Measurements from ENCODE around the gene PBXIP1.

DNA sequence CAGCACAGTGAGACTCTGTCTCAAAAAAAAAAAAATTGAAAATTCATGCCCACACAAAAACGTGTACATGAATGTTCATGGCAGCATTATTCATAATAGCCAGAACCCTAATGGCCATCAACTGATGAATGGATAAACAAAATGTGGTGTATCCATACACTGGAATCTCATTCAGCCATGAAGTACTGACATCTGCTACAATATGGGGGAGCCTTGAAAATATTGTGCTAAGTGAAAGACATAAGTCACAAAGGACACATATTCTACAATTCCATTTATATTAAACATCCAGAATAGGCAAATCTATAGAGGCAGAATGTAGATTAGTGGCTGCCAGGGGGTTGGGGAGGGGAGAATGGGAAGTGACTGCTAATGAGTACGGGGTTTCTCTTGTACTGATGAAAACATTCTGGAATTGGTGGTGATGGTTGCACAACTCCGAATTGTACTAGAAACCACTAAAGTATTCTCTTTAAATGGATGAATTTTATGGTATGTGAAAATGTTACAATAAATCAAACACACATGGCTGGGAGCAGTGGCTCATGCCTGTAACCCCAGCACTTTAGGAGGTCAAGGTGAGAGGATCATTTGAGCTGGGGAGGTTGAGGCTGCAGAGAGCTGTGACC, 52.8 kb downstream of the PBXIP1 start:
- no peak for TF ChIP-seq SMAD5 (IDR thresholded peaks at IDR 0.05; ENCODE audit: low read depth)
- TF ChIP-seq SPI1 (IDR thresholded peaks at IDR 0.05; ENCODE audit: borderline replicate concordance, insufficient read depth, low read depth, low read length), result no peak
- TF ChIP-seq, protein P1, sequence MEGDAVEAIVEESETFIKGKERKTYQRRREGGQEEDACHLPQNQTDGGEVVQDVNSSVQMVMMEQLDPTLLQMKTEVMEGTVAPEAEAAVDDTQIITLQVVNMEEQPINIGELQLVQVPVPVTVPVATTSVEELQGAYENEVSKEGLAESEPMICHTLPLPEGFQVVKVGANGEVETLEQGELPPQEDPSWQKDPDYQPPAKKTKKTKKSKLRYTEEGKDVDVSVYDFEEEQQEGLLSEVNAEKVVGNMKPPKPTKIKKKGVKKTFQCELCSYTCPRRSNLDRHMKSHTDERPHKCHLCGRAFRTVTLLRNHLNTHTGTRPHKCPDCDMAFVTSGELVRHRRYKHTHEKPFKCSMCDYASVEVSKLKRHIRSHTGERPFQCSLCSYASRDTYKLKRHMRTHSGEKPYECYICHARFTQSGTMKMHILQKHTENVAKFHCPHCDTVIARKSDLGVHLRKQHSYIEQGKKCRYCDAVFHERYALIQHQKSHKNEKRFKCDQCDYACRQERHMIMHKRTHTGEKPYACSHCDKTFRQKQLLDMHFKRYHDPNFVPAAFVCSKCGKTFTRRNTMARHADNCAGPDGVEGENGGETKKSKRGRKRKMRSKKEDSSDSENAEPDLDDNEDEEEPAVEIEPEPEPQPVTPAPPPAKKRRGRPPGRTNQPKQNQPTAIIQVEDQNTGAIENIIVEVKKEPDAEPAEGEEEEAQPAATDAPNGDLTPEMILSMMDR (IDR thresholded peaks at IDR 0.05 in 2 of 3, conservative IDR thresholded peaks at IDR 0.05 in 1 of 3; ENCODE audit: control insufficient read depth in 2 of 3, extremely low read depth in 1 of 3, insufficient read depth in 1 of 3, low read depth in 3 of 3, low read length in 3 of 3), result no peak
- no peak for TF ChIP-seq EZH2 (IDR thresholded peaks at IDR 0.05; ENCODE audit: borderline replicate concordance, control insufficient read depth, low read depth, low read length)
- no peak for TF ChIP-seq HDAC6 (IDR thresholded peaks at IDR 0.05; ENCODE audit: unreplicated experiment)
- no peak for TF ChIP-seq SP1 (IDR thresholded peaks at IDR 0.05; ENCODE audit: low read depth, low read length)
- TF ChIP-seq STAT1 (conservative IDR thresholded peaks at IDR 0.05), result no peak
- TF ChIP-seq ZZZ3 (IDR thresholded peaks at IDR 0.05; ENCODE audit: control insufficient read depth, insufficient read length, low read depth), result no peak
- no peak for TF ChIP-seq ATF2 (IDR thresholded peaks at IDR 0.05; ENCODE audit: low read length)
